Thoracic aorta (tissue), 2 donors: ENCODE results near the gene ZEB2. TPM values are rescaled to one million over a fixed set of nuclear protein-coding genes. Genes with fewer than 3 reads are reported as not detected.
A peak's percentile ranks its signal among the peaks of the same experiment; 100 is the strongest.

Source experiments
- ATAC-seq: fragments of 150-250 bp; one replicate; pipeline ENCODE4 v1.8.0; 2017; ENCODE audit warnings: low read depth; ENCODE audit not compliant: insufficient number of reproducible peaks, low FRiP score
- DNase-seq: peaks from one replicate; pipeline ENCODE4 v3.0.0-alpha.2; 2020; ENCODE audit warnings: low spot score
- H3K27ac ChIP-seq, 2 donors: fragments of 200-600 bp; sonication (generic); 1 replicate in 1 of 2; 2 replicates in 1 of 2; pipeline ENCODE4 v1.5.1; 2016; ENCODE audit warnings: mild to moderate bottlenecking in 2 of 2, moderate library complexity in 2 of 2
- H3K27me3 ChIP-seq: fragments of 200-600 bp; sonication (generic); replicated peaks from 2 replicates; pipeline ENCODE4 v1.6.0; 2016; ENCODE audit warnings: mild to moderate bottlenecking; ENCODE audit not compliant: insufficient read depth
- H3K36me3 ChIP-seq: fragments of 200-600 bp; sonication (generic); one replicate; pipeline ENCODE4 v1.5.1; 2016
- H3K4me1 ChIP-seq, 2 donors: fragments of 200-600 bp; sonication (generic); 1 replicate in 1 of 2; 2 replicates in 1 of 2; pipeline versions ENCODE4 v1.5.1 to v1.6.0; 2016; ENCODE audit warnings: low read depth in 2 of 2, mild to moderate bottlenecking in 1 of 2; ENCODE audit not compliant: control insufficient read depth in 1 of 2
- H3K4me3 ChIP-seq: fragments of 200-600 bp; sonication (generic); 2 replicates; pipeline ENCODE4 v1.5.1; 2016; ENCODE audit warnings: mild to moderate bottlenecking
- H3K9me3 ChIP-seq: fragments of 200-600 bp; sonication (generic); 2 replicates; pipeline ENCODE4 v1.5.1; 2016
- total RNA-seq, 2 donors: library from RNA; depleted of rRNA; stranded (reverse); fragments of >200 nt; gene quantifications; one replicate each; pipeline versions ENCODE4 v1.1.0 to v1.2.3, GENCODE V29; 2016
- TF ChIP-seq, protein P1 (sequence below): fragments of 200-600 bp; sonication (generic); IDR thresholded peaks from one replicate; pipeline ENCODE4 v1.5.1; 2019; ENCODE audit warnings: antibody characterized with exemption

The ZEB2 gene
- total RNA-seq, 2 donors from 2014 or later = 122 to 190 TPM

DNA sequence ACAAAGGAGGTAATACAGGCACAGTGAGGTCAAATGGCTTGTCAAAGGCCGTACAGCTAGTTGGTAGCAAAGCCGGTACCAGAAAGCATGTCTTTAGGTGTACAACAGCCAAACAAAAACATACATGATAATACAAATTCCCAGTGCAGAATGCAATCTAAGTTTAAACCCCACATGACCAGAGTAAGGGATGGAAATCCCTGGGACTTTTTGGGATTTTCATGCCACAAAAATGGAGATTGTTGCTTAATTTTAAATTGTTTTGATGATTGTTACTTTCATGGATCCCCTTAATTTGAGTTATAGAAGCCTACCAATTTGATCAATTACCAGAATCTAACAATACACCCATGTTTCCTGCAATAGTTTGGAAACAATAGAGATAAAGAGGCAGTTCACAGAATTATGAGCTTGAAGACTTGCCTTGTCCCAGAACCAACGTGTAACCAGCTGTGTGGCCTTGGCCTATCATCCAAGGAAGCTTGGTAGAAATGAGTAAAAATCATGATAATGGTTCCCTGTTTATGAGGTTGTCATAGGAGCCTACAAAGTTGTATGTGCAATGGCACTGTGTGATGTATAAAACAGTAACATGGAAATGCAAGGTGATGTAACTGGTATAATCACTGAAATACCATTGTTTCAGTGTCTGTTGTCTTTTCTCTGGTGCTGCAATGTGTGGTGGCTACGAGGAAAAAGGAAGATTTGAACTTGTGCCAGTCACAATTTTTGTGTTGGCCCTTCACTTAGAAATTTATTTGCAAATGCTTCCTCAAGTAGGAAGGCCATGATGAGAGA, 85.3 kb downstream of the ZEB2 start:
- Histone ChIP-seq H3K4me1 (peaks cover 36 to 67% of the 10 kb centered on the region in 2 donors), H3K4me3 (no peak overlapping the region), H3K27me3 (no peaks in the 10 kb centered on the region), H3K27ac (no peak overlapping the region), H3K36me3 (no peaks in the 10 kb centered on the region), H3K9me3 (no peaks in the 10 kb centered on the region)
- ATAC-seq = no peak
- TF ChIP-seq, protein P1, sequence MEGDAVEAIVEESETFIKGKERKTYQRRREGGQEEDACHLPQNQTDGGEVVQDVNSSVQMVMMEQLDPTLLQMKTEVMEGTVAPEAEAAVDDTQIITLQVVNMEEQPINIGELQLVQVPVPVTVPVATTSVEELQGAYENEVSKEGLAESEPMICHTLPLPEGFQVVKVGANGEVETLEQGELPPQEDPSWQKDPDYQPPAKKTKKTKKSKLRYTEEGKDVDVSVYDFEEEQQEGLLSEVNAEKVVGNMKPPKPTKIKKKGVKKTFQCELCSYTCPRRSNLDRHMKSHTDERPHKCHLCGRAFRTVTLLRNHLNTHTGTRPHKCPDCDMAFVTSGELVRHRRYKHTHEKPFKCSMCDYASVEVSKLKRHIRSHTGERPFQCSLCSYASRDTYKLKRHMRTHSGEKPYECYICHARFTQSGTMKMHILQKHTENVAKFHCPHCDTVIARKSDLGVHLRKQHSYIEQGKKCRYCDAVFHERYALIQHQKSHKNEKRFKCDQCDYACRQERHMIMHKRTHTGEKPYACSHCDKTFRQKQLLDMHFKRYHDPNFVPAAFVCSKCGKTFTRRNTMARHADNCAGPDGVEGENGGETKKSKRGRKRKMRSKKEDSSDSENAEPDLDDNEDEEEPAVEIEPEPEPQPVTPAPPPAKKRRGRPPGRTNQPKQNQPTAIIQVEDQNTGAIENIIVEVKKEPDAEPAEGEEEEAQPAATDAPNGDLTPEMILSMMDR = no peak
- DNase-seq = no peak

DNA sequence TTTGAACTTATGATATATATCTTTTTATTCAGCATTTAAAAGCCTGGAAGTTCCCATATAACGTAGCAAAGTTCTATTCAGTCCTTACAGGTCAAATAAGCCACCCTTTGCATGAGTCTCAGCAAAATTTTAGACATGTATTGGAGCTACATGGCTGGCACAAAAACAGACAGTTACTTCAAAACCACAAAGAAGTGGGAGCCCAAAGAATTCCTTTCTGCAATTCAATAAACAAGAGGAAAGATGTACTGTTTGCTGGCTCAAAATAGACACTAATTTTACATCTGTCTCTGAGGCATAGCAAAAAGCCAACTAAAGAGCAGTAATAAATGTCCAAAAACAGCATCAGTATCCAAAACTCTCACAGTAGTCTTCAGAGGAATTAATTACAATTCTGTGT, 87.0 kb downstream of the ZEB2 start:
- no peaks in the 10 kb centered on the region for H3K36me3 ChIP-seq
- H3K9me3 ChIP-seq = no peaks in the 10 kb centered on the region
- TF ChIP-seq, protein P1 = no peak
- H3K4me1 ChIP-seq = peaks cover 31 to 66% of the 10 kb centered on the region in 2 donors
- H3K4me3 ChIP-seq = no peak overlapping the region
- DNase-seq = no peak
- H3K27ac ChIP-seq = peak overlapping the region in 1 of 2 donors; percentile 73
- ATAC-seq = no peak
- H3K27me3 ChIP-seq = no peaks in the 10 kb centered on the region

GRCh38 chr2:144431998-144432397, 87.9 kb downstream of the ZEB2 start:
- TF ChIP-seq, protein P1 = no peak

GRCh38 chr2:144431392-144431783, 88.5 kb downstream of the ZEB2 start:
- Histone ChIP-seq H3K9me3 (no peaks in the 10 kb centered on the region), H3K27ac (peak overlapping the region; percentile 73), H3K4me1 (peaks cover 36 to 65% of the 10 kb centered on the region in 2 donors), H3K4me3 (peak overlapping the region; percentile 69), H3K36me3 (no peaks in the 10 kb centered on the region), H3K27me3 (no peaks in the 10 kb centered on the region)
- ATAC-seq (no peak), DNase-seq (no peak)
- TF ChIP-seq, protein P1 = no peak

More at GRCh38 chr2:144431998-144432397, 87.9 kb downstream of the ZEB2 start:
- no peaks in the 10 kb centered on the region for H3K27me3 ChIP-seq
- no peaks in the 10 kb centered on the region for H3K9me3 ChIP-seq
- H3K27ac ChIP-seq = peak overlapping the region; percentile 73
- H3K4me1 ChIP-seq = peaks cover 32 to 65% of the 10 kb centered on the region in 2 donors
- no peaks in the 10 kb centered on the region for H3K36me3 ChIP-seq
- no peak for DNase-seq
- no peak for ATAC-seq
- H3K4me3 ChIP-seq = no peak overlapping the region

- peak; percentile 52 for ATAC-seq
- Histone ChIP-seq H3K9me3 (no peaks in the 10 kb centered on the region), H3K4me3 (peak overlapping the region; percentile 69), H3K27me3 (no peaks in the 10 kb centered on the region), H3K4me1 (peaks cover 36 to 67% of the 10 kb centered on the region in 2 donors), H3K36me3 (no peaks in the 10 kb centered on the region), H3K27ac (peak overlapping the region; percentile 73)
- no peak for DNase-seq
- TF ChIP-seq, protein P1 = no peak
These were observed 89.1 kb downstream of the ZEB2 start for GRCh38 chr2:144430722-144431391.
